ENCODE data around the gene ANKRD29. TPM values are rescaled to one million over a fixed set of nuclear protein-coding genes. Genes with fewer than 3 reads are reported as not detected.

Gene ANKRD29
- total and polyA plus RNA-seq, 7 donors: 2.5 to 31.0 (median 4.2) TPM

DNA sequence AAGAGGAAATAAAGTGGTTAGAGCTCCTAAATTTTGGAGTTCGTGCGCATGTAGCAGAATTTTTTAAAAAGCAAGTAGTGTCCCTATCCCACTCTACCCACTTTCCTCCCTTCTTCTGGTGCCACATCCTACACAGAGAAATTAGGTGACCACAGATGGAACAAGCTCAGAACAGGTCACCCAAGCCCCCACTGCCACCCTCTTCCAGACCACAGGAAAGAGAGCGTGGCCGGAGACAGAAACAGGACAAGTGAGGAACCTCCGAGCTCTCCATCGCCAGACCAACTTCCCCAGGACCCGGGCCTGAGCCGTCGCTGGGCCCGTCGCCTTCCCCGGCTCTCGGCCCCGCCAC is 76.8 kb downstream of the ANKRD29 start:
- no peaks in the 10 kb centered on the region for H3K36me3 ChIP-seq
- no peak for DNase-seq
- no peaks in the 10 kb centered on the region for H3K27me3 ChIP-seq
- no peak for TF ChIP-seq EP300 (IDR thresholded peaks at IDR 0.05)
- no peak for TF ChIP-seq POLR2A (IDR thresholded peaks at IDR 0.05)
- no peak for TF ChIP-seq POLR2AphosphoS5 (IDR thresholded peaks at IDR 0.05)
- TF ChIP-seq, protein P1, sequence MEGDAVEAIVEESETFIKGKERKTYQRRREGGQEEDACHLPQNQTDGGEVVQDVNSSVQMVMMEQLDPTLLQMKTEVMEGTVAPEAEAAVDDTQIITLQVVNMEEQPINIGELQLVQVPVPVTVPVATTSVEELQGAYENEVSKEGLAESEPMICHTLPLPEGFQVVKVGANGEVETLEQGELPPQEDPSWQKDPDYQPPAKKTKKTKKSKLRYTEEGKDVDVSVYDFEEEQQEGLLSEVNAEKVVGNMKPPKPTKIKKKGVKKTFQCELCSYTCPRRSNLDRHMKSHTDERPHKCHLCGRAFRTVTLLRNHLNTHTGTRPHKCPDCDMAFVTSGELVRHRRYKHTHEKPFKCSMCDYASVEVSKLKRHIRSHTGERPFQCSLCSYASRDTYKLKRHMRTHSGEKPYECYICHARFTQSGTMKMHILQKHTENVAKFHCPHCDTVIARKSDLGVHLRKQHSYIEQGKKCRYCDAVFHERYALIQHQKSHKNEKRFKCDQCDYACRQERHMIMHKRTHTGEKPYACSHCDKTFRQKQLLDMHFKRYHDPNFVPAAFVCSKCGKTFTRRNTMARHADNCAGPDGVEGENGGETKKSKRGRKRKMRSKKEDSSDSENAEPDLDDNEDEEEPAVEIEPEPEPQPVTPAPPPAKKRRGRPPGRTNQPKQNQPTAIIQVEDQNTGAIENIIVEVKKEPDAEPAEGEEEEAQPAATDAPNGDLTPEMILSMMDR (IDR thresholded peaks at IDR 0.05): no peak
- H3K9me3 ChIP-seq: no peaks in the 10 kb centered on the region
- intact Hi-C loops (cut with DNase I): loop anchor here (5.0 kb wide), 3 partner anchors 84 to 149 kb away; partner anchors contain the start of genes RIOK3 and RMC1
- peak overlapping the region; percentile 78 to 87 (median 82) for H3K4me3 ChIP-seq
- H3K4me1 ChIP-seq: peaks cover 0 to 33% (median 22%) of the 10 kb centered on the region in 4 donors
- WGBS, 2 donors: 1% methylated on average over 14 of the region's 14 CpGs
- peak overlapping the region; percentile 98 to 99 (median 99) for H3K27ac ChIP-seq

DNA sequence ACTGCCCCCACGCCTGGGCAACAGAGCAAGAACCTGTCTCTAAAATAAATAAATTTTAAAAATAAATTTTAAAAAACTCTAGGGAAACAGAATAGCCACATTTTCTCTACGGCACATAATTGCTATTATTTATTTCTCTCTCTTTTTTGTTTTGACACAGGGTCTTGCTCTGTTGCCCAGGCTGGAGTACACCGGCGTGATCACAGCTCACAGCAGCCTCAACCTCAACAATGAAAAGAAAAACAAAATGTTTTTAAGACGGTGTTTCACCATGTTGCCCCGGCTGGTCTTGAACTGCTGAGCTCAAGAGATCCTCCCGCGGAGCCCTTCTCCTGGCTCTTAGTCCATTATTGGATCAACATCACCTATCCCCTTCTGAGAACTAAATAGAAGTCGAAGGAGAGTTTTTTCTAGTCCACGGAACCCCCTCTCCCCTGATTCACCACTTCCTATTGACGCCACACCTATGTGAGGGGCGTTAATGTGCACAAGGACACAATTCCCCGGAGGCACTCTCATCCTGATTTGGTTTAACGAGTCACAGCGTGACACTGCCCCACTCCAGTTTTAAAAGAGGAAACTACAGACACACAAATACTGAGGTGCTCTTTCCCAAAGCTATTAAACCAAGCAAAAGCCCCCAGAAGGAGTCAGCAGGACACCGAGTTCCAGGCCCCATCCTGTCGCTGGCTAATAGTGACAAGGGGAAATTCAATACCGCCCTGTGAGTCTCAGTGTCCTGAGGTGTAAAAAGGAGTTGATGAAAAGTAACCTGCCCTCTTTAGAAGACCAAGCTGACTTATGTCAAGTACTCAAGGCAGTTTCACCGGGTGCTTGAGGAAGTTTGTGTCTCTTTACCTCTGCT is 77.5 kb downstream of the ANKRD29 start:
- Histone ChIP-seq H3K27ac (peak overlapping the region; percentile 98 to 99 (median 99)), H3K27me3 (no peaks in the 10 kb centered on the region), H3K9me3 (no peaks in the 10 kb centered on the region), H3K4me1 (peaks cover 0 to 33% (median 22%) of the 10 kb centered on the region in 4 donors), H3K4me3 (peak overlapping the region; percentile 78 to 87 (median 82)), H3K36me3 (no peaks in the 10 kb centered on the region)
- 30 to 38% methylated on average over 19 of the region's 19 CpGs for WGBS, 2 donors
- DNase-seq: no peak
- no peak for TF ChIP-seq POLR2AphosphoS5 (IDR thresholded peaks at IDR 0.05)
- TF ChIP-seq, protein P1 (IDR thresholded peaks at IDR 0.05): no peak
- no peak for TF ChIP-seq EP300 (IDR thresholded peaks at IDR 0.05)
- TF ChIP-seq POLR2A (IDR thresholded peaks at IDR 0.05): no peak
- intact Hi-C loops (cut with DNase I): loop anchor here (5.0 kb wide), 3 partner anchors 83 to 148 kb away; partner anchors contain the start of genes RIOK3 and RMC1

DNA sequence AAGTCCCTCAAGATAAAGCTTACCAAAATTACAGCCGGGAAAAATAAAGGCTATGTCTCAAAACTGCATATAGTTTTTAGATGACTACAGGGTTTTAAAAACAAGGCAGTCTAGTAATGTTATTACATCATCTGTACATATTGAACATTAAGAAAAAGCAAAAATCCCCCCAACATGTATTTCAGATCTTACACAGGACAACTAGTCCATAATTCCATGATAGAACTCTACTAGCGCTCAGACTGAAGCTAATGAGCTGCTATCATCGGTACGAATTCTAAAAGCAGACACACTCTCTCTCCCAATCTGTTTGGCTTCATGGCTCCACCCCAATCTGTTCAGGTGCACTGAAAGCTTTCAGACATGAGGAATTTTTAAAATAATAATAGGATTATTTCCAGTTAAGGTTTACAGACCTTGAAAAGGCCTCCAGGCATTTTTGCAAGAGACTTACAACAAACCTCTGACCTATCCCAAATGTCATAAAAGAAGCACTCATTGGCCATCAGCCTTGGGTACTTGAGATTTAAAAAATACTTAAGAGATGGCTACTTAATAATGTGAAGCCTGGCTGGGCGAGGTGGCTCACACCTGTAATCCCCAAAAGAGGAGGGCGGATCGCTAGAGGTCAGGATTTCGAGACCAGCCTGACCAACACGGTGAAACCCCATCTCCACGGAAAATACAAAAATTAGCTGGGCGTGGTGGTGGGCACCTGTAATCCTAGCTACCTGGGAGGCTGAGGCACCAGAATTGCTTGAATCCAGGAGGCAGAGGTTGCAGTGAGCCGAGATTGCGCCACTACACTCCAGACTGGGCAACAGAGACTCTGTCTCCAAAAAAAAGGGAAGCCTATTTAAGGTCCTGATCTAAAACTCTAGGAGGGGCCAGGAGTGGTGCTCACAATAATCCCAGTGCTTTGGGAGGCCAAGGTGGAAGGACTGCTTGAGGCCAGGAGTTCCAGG is 78.4 kb downstream of the ANKRD29 start:
- TF ChIP-seq POLR2A (IDR thresholded peaks at IDR 0.05): no peak
- no peak for TF ChIP-seq POLR2AphosphoS5 (IDR thresholded peaks at IDR 0.05)
- TF ChIP-seq EP300 (IDR thresholded peaks at IDR 0.05): no peak
- TF ChIP-seq, protein P1 (IDR thresholded peaks at IDR 0.05): no peak
- no peaks in the 10 kb centered on the region for H3K27me3 ChIP-seq
- WGBS, 2 donors: 95% methylated on average over 13 of the region's 13 CpGs
- H3K9me3 ChIP-seq: no peaks in the 10 kb centered on the region
- H3K4me1 ChIP-seq: peaks cover 0 to 37% (median 22%) of the 10 kb centered on the region in 4 donors
- intact Hi-C loops (cut with DNase I): no loop called here
- no peak for DNase-seq
- H3K36me3 ChIP-seq: no peaks in the 10 kb centered on the region
- H3K27ac ChIP-seq: peak overlapping the region in 1 of 4 donors; percentile 98
- H3K4me3 ChIP-seq: peak overlapping the region in 1 of 4 donors; percentile 78

DNA sequence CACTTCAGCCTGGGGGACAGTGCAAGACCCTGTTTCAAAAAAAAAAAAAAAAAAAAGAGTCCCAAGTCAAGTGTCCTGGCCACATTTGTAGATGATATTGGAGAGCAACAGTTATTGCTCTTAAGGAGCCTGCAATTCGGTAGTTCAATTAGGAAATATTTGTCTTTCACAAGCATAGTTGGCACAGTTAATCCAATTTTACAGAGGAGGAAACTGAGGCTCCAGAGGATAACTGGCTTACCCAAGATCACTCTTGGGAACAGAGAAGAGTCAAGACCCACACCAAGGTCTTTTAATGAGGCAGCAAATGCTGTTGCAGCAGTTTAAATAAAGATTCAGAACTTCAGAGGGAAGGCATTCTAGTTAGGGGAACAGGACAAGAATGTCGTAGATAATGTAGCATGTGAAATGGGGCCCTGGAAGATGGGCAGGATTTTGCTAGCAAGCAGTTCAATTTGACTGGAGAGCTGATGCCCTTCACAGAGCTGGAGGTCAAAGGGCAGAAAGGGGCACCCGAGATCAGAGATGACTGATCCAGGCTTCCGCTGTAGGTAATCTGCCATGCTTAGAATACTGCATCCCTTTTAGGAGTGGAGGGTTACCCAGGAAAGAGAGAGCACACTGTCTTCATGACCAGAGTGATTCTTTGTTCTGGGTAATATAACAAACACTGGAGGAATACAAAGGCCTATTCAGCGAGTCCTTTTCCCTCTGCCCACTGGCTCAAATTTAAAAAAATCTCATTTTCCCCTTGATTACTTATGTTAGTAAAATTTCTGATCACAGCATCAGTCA is 79.4 kb downstream of the ANKRD29 start:
- no peak overlapping the region for H3K4me3 ChIP-seq
- DNase-seq: no peak
- H3K36me3 ChIP-seq: no peaks in the 10 kb centered on the region
- intact Hi-C loops (cut with DNase I): no loop called here
- WGBS, 2 donors: 81 to 89% methylated on average over 5 of the region's 5 CpGs
- H3K4me1 ChIP-seq: peaks cover 0 to 37% (median 26%) of the 10 kb centered on the region in 4 donors
- H3K9me3 ChIP-seq: no peaks in the 10 kb centered on the region
- peak overlapping the region in 1 of 4 donors; percentile 98 for H3K27ac ChIP-seq
- TF ChIP-seq POLR2AphosphoS5 (IDR thresholded peaks at IDR 0.05) (no peak), POLR2A (IDR thresholded peaks at IDR 0.05) (no peak), EP300 (IDR thresholded peaks at IDR 0.05) (no peak)
- TF ChIP-seq, protein P1 (IDR thresholded peaks at IDR 0.05): no peak
- H3K27me3 ChIP-seq: no peaks in the 10 kb centered on the region

Data from sigmoid colon (tissue), 7 donors.